Caco-2 (cell line): ENCODE data around the gene TNRC6B. TPM values are rescaled to one million over a fixed set of nuclear protein-coding genes. Genes with fewer than 3 reads are reported as not detected.

Experiments used
- BruUV-seq: library from RNA; stranded (reverse); fragments of 400-500 nt; replicated peaks from 2 replicates; lab custom pipeline; 2021; lab: Mats Ljungman, UMichigan
- CTCF ChIA-PET: fragments of 300-600 bp; sonication (Branson Sonifier 250); formaldehyde crosslinking; loops from one replicate; lab custom pipeline; 2022; ENCODE audit warnings: antibody characterized with exemption; lab: Charles Lee
- POLR2A ChIA-PET: fragments of 300-600 bp; sonication (Branson Sonifier 250); formaldehyde crosslinking; loops from one replicate; lab custom pipeline; 2022; ENCODE audit warnings: antibody characterized with exemption; lab: Charles Lee
- DNase-seq, 2 experiments: peaks; one replicate each; pipeline versions ENCODE4 v3.0.0 to v3.0.0-alpha.2; 2020 to 2022
- H3K27me3 ChIP-seq: replicated peaks from 2 replicates; pipeline ENCODE4 v1.6.0; 2011; ENCODE audit warnings: low read length; ENCODE audit not compliant: control insufficient read depth, insufficient read depth
- H3K36me3 ChIP-seq: 2 replicates; pipeline ENCODE4 v1.5.1; 2011; ENCODE audit warnings: low read length; ENCODE audit not compliant: control insufficient read depth, insufficient read depth
- H3K4me1 ChIP-seq: fragments of 250-450 bp; sonication (Bioruptor Pico); 2 replicates; pipeline ENCODE4 v1.5.1; 2020; ENCODE audit warnings: mild to moderate bottlenecking
- H3K4me3 ChIP-seq: 2 replicates; pipeline ENCODE4 v1.5.1; 2011; ENCODE audit warnings: low read depth, mild to moderate bottlenecking, control low read depth, low read length
- H3K9me3 ChIP-seq: fragments of 250-450 bp; sonication (Bioruptor Pico); 2 replicates; pipeline ENCODE4 v1.5.1; 2020; ENCODE audit warnings: mild to moderate bottlenecking, moderate library complexity
- H3K27ac Mint-ChIP-seq: one replicate; pipeline ENCODE4 v1.8.0; 2022; ENCODE audit warnings: mixed read lengths; ENCODE audit not compliant: unreplicated experiment
- H3K27me3 Mint-ChIP-seq: one replicate; pipeline ENCODE4 v1.8.0; 2022; ENCODE audit warnings: mixed read lengths; ENCODE audit not compliant: insufficient read depth, unreplicated experiment
- H3K36me3 Mint-ChIP-seq: one replicate; pipeline ENCODE4 v1.8.0; 2022; ENCODE audit warnings: mild to moderate bottlenecking, mixed read lengths; ENCODE audit not compliant: insufficient read depth, unreplicated experiment
- H3K4me1 Mint-ChIP-seq: one replicate; pipeline ENCODE4 v1.8.0; 2022; ENCODE audit warnings: low read depth, mixed read lengths; ENCODE audit not compliant: unreplicated experiment
- H3K4me3 Mint-ChIP-seq: one replicate; pipeline ENCODE4 v1.8.0; 2022; ENCODE audit warnings: mild to moderate bottlenecking, moderate library complexity, mixed read lengths; ENCODE audit not compliant: unreplicated experiment
- H3K9me3 Mint-ChIP-seq: one replicate; pipeline ENCODE4 v1.8.0; 2022; ENCODE audit warnings: mixed read lengths; ENCODE audit not compliant: unreplicated experiment
- CTCF ChIP-seq, 2 experiments: fragments of 200-600 bp in 1 of 2; IDR thresholded peaks; 1 replicate in 1 of 2; 2 replicates in 1 of 2; pipeline versions ENCODE4 v1.5.1 to v1.8.0; 2011 to 2022; ENCODE audit warnings: antibody characterized with exemption in 1 of 2, control low read depth in 1 of 2, inconsistent platforms in 1 of 2, low read depth in 1 of 2, low read length in 1 of 2, mild to moderate bottlenecking in 1 of 2, moderate library complexity in 1 of 2; ENCODE audit not compliant: insufficient read depth in 1 of 2, severe bottlenecking in 1 of 2, unreplicated experiment in 1 of 2
- intact Hi-C: fragments of 100-400 bp; cut with micrococcal nuclease; formaldehyde crosslinking; loops from one replicate; pipeline ENCODE4 v1.10.0; 2022; ENCODE audit not compliant: unreplicated experiment
- total RNA-seq: library from RNA; stranded (reverse); gene quantifications from 2 replicates; pipeline ENCODE4 v1.2.3, GENCODE V29; 2022

TNRC6B gene
- total RNA-seq, 1 experiment from 2014 or later = 23.5 TPM

- no peaks in the 10 kb centered on the region for H3K9me3 ChIP-seq
- no peaks in the 10 kb centered on the region for H3K4me1 Mint-ChIP-seq
- H3K27ac Mint-ChIP-seq = no peak overlapping the region
- POLR2A ChIA-PET = no interaction called here
- no peak for DNase-seq
- no peaks in the 10 kb centered on the region for H3K9me3 Mint-ChIP-seq
- H3K27me3 ChIP-seq = no peaks in the 10 kb centered on the region
- no peaks in the 10 kb centered on the region for H3K27me3 Mint-ChIP-seq
- TF ChIP-seq CTCF (IDR thresholded peaks at IDR 0.05; ENCODE audit: insufficient read depth in 1 of 2, low read depth in 1 of 2, low read length in 1 of 2, severe bottlenecking in 1 of 2, unreplicated experiment in 1 of 2) = no peak
- H3K4me3 ChIP-seq = no peak overlapping the region
- no peaks in the 10 kb centered on the region for H3K4me1 ChIP-seq
- BruUV-seq = no TSS peak
- peaks cover 1% of the 10 kb centered on the region; the same call in 1 of the 2 replicates for H3K36me3 ChIP-seq
- intact Hi-C loops = no loop called here
- H3K4me3 Mint-ChIP-seq = no peak overlapping the region
- CTCF ChIA-PET = no interaction called here
- peaks cover 24% of the 10 kb centered on the region for H3K36me3 Mint-ChIP-seq
These were observed 112.3 kb downstream of the TNRC6B start for GRCh38 chr22:40289991-40290459.

- no peaks in the 10 kb centered on the region for H3K27me3 ChIP-seq
- Mint-ChIP-seq H3K4me1 (no peaks in the 10 kb centered on the region), H3K4me3 (no peak overlapping the region), H3K9me3 (no peaks in the 10 kb centered on the region), H3K36me3 (peaks cover 24% of the 10 kb centered on the region), H3K27ac (no peak overlapping the region), H3K27me3 (no peaks in the 10 kb centered on the region)
- intact Hi-C loops = no loop called here
- no peaks in the 10 kb centered on the region for H3K4me1 ChIP-seq
- DNase-seq = no peak
- H3K9me3 ChIP-seq = no peaks in the 10 kb centered on the region
- CTCF ChIA-PET = no interaction called here
- no peak overlapping the region for H3K4me3 ChIP-seq
- POLR2A ChIA-PET = no interaction called here
- BruUV-seq = no TSS peak
- TF ChIP-seq CTCF (IDR thresholded peaks at IDR 0.05; ENCODE audit: insufficient read depth in 1 of 2, low read depth in 1 of 2, low read length in 1 of 2, severe bottlenecking in 1 of 2, unreplicated experiment in 1 of 2) = no peak
- H3K36me3 ChIP-seq = peaks cover 1% of the 10 kb centered on the region; the same call in 1 of the 2 replicates
These were observed 112.8 kb downstream of the TNRC6B start for GRCh38 chr22:40290516-40290915.

- intact Hi-C loops = no loop called here
- no peaks in the 10 kb centered on the region for H3K4me1 ChIP-seq
- no peaks in the 10 kb centered on the region for H3K36me3 ChIP-seq
- no TSS peak for BruUV-seq
- no peak overlapping the region for H3K27ac Mint-ChIP-seq
- H3K9me3 ChIP-seq = no peaks in the 10 kb centered on the region
- H3K27me3 Mint-ChIP-seq = no peaks in the 10 kb centered on the region
- ChIA-PET CTCF (no interaction called here), POLR2A (interaction anchor here (0.6 kb wide), 1 partner anchor 53 kb away, joined by 4 read pairs; no protein-coding TSS in a partner anchor)
- no peaks in the 10 kb centered on the region for H3K27me3 ChIP-seq
- H3K9me3 Mint-ChIP-seq = no peaks in the 10 kb centered on the region
- H3K4me1 Mint-ChIP-seq = no peaks in the 10 kb centered on the region
- H3K4me3 Mint-ChIP-seq = no peak overlapping the region
- no peak for DNase-seq
- no peak overlapping the region for H3K4me3 ChIP-seq
- no peak for TF ChIP-seq CTCF (IDR thresholded peaks at IDR 0.05; ENCODE audit: insufficient read depth in 1 of 2, low read depth in 1 of 2, low read length in 1 of 2, severe bottlenecking in 1 of 2, unreplicated experiment in 1 of 2)
- H3K36me3 Mint-ChIP-seq = peaks cover 19% of the 10 kb centered on the region
These were observed 117.0 kb downstream of the TNRC6B start for GRCh38 chr22:40294696-40295095.
